ENCODE results near the gene ANGPTL3. TPM values are rescaled to one million over a fixed set of nuclear protein-coding genes. Genes with fewer than 3 reads are reported as not detected.

ANGPTL3 gene
- total and polyA plus RNA-seq, 2 experiments from 2014 or later: 42.2 to 81.8 TPM

DNA sequence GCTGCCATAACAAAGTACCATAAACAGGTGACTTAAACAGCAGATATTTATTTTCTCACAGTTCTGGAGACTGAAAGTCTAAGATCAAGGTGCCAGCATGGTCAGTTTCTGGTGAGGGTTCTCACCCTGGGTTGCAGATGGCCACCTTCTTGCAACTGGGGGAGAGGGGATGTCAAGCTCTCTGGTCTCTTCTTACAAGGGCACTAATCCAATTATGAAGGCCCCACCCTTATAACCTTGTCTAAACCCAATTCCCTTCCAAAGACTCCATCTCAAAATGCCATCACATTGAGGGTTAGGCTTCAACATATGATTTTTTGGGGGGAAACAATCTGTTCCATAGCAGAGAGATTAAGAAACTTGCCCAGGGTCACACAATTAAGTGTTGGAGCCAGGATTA is 24.8 kb upstream of the ANGPTL3 start:
- no peak for DNase-seq (ENCODE audit: low spot score)
- H3K4me1 ChIP-seq (ENCODE audit: insufficient read depth): no peaks in the 10 kb centered on the region
- no peak overlapping the region for H3K4me3 ChIP-seq
- H3K36me3 ChIP-seq (replicated peaks; ENCODE audit: insufficient read depth, low read depth): no peaks in the 10 kb centered on the region
- no peaks in the 10 kb centered on the region for H4K20me1 ChIP-seq (ENCODE audit: insufficient read depth, poor library complexity, severe bottlenecking)
- H3K79me2 ChIP-seq: peaks cover 2% of the 10 kb centered on the region
- H3K27ac ChIP-seq: no peak overlapping the region
- H3K4me2 ChIP-seq: no peak overlapping the region
- no peaks in the 10 kb centered on the region for H3K27me3 ChIP-seq
- no peak overlapping the region for H2AFZ ChIP-seq
- H3K9me3 ChIP-seq (ENCODE audit: low read depth): no peaks in the 10 kb centered on the region
- no peaks in the 10 kb centered on the region for H3K9me2 ChIP-seq (replicated peaks; ENCODE audit: insufficient read depth)
- TF ChIP-seq EZH2phosphoT487 (IDR thresholded peaks at IDR 0.05; ENCODE audit: low read depth, severe bottlenecking, unreplicated experiment) (no peak), EZH2 (IDR thresholded peaks at IDR 0.05; ENCODE audit: borderline replicate concordance) (no peak)
- TF ChIP-seq, protein P1, sequence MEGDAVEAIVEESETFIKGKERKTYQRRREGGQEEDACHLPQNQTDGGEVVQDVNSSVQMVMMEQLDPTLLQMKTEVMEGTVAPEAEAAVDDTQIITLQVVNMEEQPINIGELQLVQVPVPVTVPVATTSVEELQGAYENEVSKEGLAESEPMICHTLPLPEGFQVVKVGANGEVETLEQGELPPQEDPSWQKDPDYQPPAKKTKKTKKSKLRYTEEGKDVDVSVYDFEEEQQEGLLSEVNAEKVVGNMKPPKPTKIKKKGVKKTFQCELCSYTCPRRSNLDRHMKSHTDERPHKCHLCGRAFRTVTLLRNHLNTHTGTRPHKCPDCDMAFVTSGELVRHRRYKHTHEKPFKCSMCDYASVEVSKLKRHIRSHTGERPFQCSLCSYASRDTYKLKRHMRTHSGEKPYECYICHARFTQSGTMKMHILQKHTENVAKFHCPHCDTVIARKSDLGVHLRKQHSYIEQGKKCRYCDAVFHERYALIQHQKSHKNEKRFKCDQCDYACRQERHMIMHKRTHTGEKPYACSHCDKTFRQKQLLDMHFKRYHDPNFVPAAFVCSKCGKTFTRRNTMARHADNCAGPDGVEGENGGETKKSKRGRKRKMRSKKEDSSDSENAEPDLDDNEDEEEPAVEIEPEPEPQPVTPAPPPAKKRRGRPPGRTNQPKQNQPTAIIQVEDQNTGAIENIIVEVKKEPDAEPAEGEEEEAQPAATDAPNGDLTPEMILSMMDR (IDR thresholded peaks at IDR 0.05; ENCODE audit: poor library complexity): no peak

DNA sequence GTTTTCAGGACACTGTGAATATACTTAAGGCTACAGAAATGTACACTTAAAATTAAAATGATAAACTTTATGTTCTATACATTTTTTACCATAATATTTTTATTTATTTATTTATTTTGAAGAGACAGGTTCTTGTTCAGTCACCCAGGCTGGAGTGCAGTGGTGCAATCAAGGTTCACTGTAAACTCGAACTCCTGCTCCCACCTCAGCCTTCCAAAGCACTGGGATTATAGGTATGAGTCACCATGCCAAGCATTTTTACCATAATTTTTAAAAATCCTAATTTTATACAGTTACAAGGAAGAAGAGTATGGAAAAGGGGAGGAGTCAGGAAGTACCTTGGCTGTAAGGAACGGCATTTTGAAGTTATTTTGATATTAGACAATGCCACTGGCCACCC is 23.6 kb upstream of the ANGPTL3 start:
- H3K4me2 ChIP-seq: no peak overlapping the region
- no peaks in the 10 kb centered on the region for H3K36me3 ChIP-seq (replicated peaks; ENCODE audit: insufficient read depth, low read depth)
- H2AFZ ChIP-seq: no peak overlapping the region
- no peaks in the 10 kb centered on the region for H4K20me1 ChIP-seq (ENCODE audit: insufficient read depth, poor library complexity, severe bottlenecking)
- no peaks in the 10 kb centered on the region for H3K79me2 ChIP-seq
- H3K27ac ChIP-seq: no peak overlapping the region
- 48% methylated on average over 2 of the region's 2 CpGs for WGBS (ENCODE audit: low lambda C conversion rate, missing lambda C conversion rate)
- no peaks in the 10 kb centered on the region for H3K27me3 ChIP-seq
- no peak overlapping the region for H3K4me3 ChIP-seq
- no peak for TF ChIP-seq EZH2 (IDR thresholded peaks at IDR 0.05; ENCODE audit: borderline replicate concordance)
- TF ChIP-seq, protein P1 (IDR thresholded peaks at IDR 0.05; ENCODE audit: poor library complexity): no peak
- no peak for TF ChIP-seq EZH2phosphoT487 (IDR thresholded peaks at IDR 0.05; ENCODE audit: low read depth, severe bottlenecking, unreplicated experiment)
- no peak for DNase-seq (ENCODE audit: low spot score)
- H3K9me3 ChIP-seq (ENCODE audit: low read depth): no peaks in the 10 kb centered on the region
- no peaks in the 10 kb centered on the region for H3K9me2 ChIP-seq (replicated peaks; ENCODE audit: insufficient read depth)
- H3K4me1 ChIP-seq (ENCODE audit: insufficient read depth): no peaks in the 10 kb centered on the region

DNA sequence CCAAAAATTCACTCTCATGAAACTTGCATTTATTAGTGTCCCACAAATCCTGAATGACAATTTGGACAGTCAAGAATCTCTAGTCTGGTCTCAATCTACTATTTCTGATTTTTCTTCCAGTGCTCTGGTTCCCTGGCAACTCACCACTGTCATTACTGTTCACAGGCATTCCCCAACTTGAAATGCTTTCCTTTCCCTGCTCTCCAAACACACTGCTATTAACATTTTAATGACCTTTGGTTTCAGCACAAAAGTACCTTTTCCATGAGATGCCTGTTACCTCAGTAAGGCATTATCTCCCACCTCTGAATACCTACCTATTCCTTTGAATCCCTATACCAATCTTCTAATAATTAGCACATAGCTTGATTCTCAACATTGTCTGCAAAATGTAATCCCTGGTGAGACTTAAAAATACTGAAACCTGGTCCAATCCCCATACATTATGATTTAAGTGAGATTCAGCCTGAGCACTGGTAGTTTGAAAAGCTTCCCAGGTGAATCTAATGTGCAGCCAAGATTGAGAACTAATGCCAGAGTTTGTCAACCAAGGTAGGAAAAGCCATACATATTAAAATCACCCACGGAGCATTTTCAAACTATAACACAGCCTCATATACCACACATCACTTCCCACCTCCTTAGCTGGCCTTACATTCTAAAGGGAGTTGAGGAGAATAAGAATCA is 11.7 kb upstream of the ANGPTL3 start:
- Histone ChIP-seq H3K79me2 (peaks cover 3% of the 10 kb centered on the region), H3K27ac (no peak overlapping the region), H3K4me3 (no peak overlapping the region), H3K36me3 (replicated peaks; ENCODE audit: insufficient read depth, low read depth) (no peaks in the 10 kb centered on the region), H3K9me2 (replicated peaks; ENCODE audit: insufficient read depth) (no peaks in the 10 kb centered on the region), H3K4me1 (ENCODE audit: insufficient read depth) (peaks cover 4% of the 10 kb centered on the region), H3K4me2 (no peak overlapping the region), H4K20me1 (ENCODE audit: insufficient read depth, poor library complexity, severe bottlenecking) (no peaks in the 10 kb centered on the region), H3K9me3 (ENCODE audit: low read depth) (no peaks in the 10 kb centered on the region), H3K27me3 (no peaks in the 10 kb centered on the region), H2AFZ (no peak overlapping the region)
- TF ChIP-seq, protein P1 (IDR thresholded peaks at IDR 0.05; ENCODE audit: poor library complexity): no peak
- no peak for TF ChIP-seq EZH2 (IDR thresholded peaks at IDR 0.05; ENCODE audit: borderline replicate concordance)
- 28% methylated on average over 1 of the region's 1 CpG for WGBS (ENCODE audit: low lambda C conversion rate, missing lambda C conversion rate)
- DNase-seq (ENCODE audit: low spot score): no peak

DNA sequence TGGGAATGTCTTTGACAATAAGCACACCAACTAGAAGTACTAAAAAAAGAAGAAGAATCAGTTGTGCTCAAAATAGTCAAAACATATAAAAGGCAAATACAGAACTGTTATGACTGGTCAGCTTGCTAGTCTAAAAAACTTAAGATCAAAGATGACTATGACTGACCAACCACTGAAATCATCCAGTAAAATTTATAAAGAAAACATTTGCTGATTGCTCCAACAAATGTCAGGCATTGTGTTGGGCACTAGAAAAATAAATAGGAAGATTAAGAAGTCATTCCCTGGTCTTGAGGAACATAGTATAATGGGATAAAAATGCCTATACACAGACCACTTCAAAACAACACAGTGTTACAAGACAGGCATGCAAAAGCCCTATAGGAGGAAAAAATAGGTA is 9.3 kb upstream of the ANGPTL3 start:
- H3K27ac ChIP-seq: no peak overlapping the region
- H3K27me3 ChIP-seq: no peaks in the 10 kb centered on the region
- H3K36me3 ChIP-seq (replicated peaks; ENCODE audit: insufficient read depth, low read depth): no peaks in the 10 kb centered on the region
- no peaks in the 10 kb centered on the region for H3K9me3 ChIP-seq (ENCODE audit: low read depth)
- H3K4me2 ChIP-seq: no peak overlapping the region
- no peak overlapping the region for H2AFZ ChIP-seq
- no peaks in the 10 kb centered on the region for H4K20me1 ChIP-seq (ENCODE audit: insufficient read depth, poor library complexity, severe bottlenecking)
- H3K79me2 ChIP-seq: peaks cover 3% of the 10 kb centered on the region
- no peak overlapping the region for H3K4me3 ChIP-seq
- no peaks in the 10 kb centered on the region for H3K9me2 ChIP-seq (replicated peaks; ENCODE audit: insufficient read depth)
- TF ChIP-seq EZH2phosphoT487 (IDR thresholded peaks at IDR 0.05; ENCODE audit: low read depth, severe bottlenecking, unreplicated experiment) (no peak), EZH2 (IDR thresholded peaks at IDR 0.05; ENCODE audit: borderline replicate concordance) (no peak)
- TF ChIP-seq, protein P1 (IDR thresholded peaks at IDR 0.05; ENCODE audit: poor library complexity): no peak
- H3K4me1 ChIP-seq (ENCODE audit: insufficient read depth): peaks cover 4% of the 10 kb centered on the region
- no peak for DNase-seq (ENCODE audit: low spot score)

Measured in hepatocyte (in vitro differentiated cells).